GM12878 (cell line): ENCODE data around the gene LSM7.

ENCODE experiments used
- ATF7 ChIP-seq: fragments of 450-650 bp; IDR thresholded peaks from 2 replicates; pipeline ENCODE4 v1.6.1; 2016; ENCODE audit warnings: low read depth, mild to moderate bottlenecking
- BCL3 ChIP-seq: IDR thresholded peaks from 2 replicates; pipeline ENCODE4 v1.6.1; 2011; ENCODE audit warnings: borderline replicate concordance, low read depth, mild to moderate bottlenecking, moderate library complexity, low read length; ENCODE audit not compliant: insufficient read depth, poor library complexity, severe bottlenecking
- CHD4 ChIP-seq: fragments of 200-600 bp; sonication (generic); IDR thresholded peaks from 2 replicates; pipeline ENCODE4 v1.6.1; 2016; ENCODE audit warnings: mild to moderate bottlenecking
- CTCF ChIP-seq, 3 experiments: IDR thresholded peaks in 2 of 3; conservative IDR thresholded peaks in 1 of 3; 2 replicates each; pipeline ENCODE4 v1.5.1; 2011; ENCODE audit warnings: low read depth in 3 of 3, low read length in 3 of 3, mild to moderate bottlenecking in 3 of 3, control low read depth in 2 of 3, moderate library complexity in 2 of 3, inconsistent platforms in 1 of 3, mixed read lengths in 1 of 3; ENCODE audit not compliant: control insufficient read depth in 2 of 3, insufficient read depth in 1 of 3; ENCODE audit errors: extremely low read depth in 1 of 3
- HCFC1 ChIP-seq: fragments of 150-350 bp; IDR thresholded peaks from 2 replicates; pipeline ENCODE4 v1.6.1; 2014; ENCODE audit warnings: low read length
- MYC ChIP-seq: IDR thresholded peaks from 2 replicates; pipeline ENCODE4 v1.6.1; 2011; ENCODE audit warnings: mild to moderate bottlenecking, low read length, moderate library complexity, inconsistent platforms; ENCODE audit not compliant: insufficient read depth, insufficient replicate concordance, insufficient read length, severe bottlenecking
- SMC3 ChIP-seq: IDR thresholded peaks from 2 replicates; pipeline ENCODE4 v1.6.1; 2011; ENCODE audit warnings: low read length, improper control_type of control experiment, borderline replicate concordance
- SRF ChIP-seq, 2 experiments: IDR thresholded peaks; 2 replicates each; pipeline ENCODE4 v1.6.1; 2011; ENCODE audit warnings: low read depth in 2 of 2, low read length in 2 of 2, mild to moderate bottlenecking in 1 of 2, moderate library complexity in 1 of 2
- ZNF274 ChIP-seq: IDR thresholded peaks from one replicate; pipeline ENCODE4 v1.8.0; 2011; ENCODE audit not compliant: insufficient read length, insufficient read depth

DNA sequence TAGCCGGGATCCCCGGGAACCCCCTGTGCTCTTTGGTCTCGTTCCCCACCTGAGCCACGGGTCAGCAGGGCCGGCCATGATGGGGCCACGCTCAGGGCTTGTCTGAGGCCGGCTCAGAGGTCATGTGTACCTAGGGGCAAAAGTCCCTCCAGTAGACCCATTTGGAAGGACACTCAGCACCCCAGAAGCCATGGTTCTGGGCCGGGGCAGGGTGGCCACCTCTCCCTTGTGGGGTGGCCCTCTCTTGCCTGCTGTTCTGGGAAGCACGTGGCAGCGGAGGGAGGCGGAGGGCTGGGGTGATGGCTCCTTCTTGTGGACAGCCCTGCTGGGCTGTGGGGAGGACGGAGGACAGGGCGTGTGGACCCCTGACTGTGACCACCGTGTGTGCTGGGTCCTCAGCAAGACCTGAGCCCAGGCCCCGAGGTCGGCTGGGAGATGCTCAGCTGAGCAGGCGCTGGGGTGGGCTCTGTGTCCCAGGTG lies 40.0 kb downstream of the LSM7 start:
- TF ChIP-seq CTCF (IDR thresholded peaks at IDR 0.05 in 2 of 3, conservative IDR thresholded peaks at IDR 0.05 in 1 of 3; ENCODE audit: control insufficient read depth in 2 of 3, extremely low read depth in 1 of 3, insufficient read depth in 1 of 3, low read depth in 3 of 3, low read length in 3 of 3) (no peak), SMC3 (no peak), CHD4 (no peak), ATF7 (no peak), MYC (no peak), SRF (IDR thresholded peaks at IDR 0.05; ENCODE audit: low read depth in 2 of 2, low read length in 2 of 2) (no peak), ZNF274 (no peak), HCFC1 (no peak), BCL3 (no peak)
